Astrocyte of the spinal cord (primary cell): Measurements from ENCODE around the gene ZNF24.

Experiments
- DNase-seq: peaks from one replicate; pipeline ENCODE4 v3.0.0; 2011; ENCODE audit warnings: low read depth, low spot score
- H3K4me3 ChIP-seq: 2 replicates; pipeline ENCODE4 v1.5.1; 2011; ENCODE audit warnings: low read depth, mild to moderate bottlenecking, low read length, moderate library complexity
- CTCF ChIP-seq: IDR thresholded peaks from 2 replicates; pipeline ENCODE4 v1.5.1; 2012; ENCODE audit warnings: low read depth, mild to moderate bottlenecking, low read length, inconsistent platforms
- in situ Hi-C: cut with HindIII; loops from 2 replicates; pipeline ENCODE4 v1.10.0; 2017; ENCODE audit warnings: low sequenced_read_pairs

The ZNF24 gene

DNA sequence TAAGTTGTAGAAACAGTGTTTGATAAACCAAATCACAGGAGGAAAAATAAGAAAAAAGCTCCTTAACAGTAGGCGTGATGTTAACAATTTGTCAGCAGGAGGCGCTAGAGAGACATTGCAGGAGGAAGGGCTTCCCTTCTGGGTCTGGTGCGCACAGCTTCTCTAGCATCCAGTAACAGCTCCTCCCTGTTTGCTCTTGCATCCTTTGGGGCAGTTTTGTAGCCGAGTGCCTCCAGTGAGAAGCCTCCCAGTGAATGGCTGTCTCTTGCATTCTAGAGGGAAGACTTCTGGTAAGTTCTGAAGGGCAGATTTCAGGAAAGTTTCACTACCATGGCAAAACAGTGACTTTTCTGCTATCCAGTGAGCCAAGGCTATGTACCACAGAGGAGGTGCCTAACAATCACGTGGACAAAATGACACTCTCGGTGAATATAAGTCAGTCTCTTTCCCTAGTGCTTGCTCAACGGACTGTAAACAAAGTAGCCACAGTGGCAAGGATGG, 42.4 kb upstream of the ZNF24 start:
- TF ChIP-seq CTCF, result peak; percentile 94
- in situ Hi-C loops, result no loop called here
- DNase-seq, result peak; percentile 82
- H3K4me3 ChIP-seq, result no peak overlapping the region

- no peak for DNase-seq
- H3K4me3 ChIP-seq, result no peak overlapping the region
- in situ Hi-C loops, result no loop called here
- no peak for TF ChIP-seq CTCF
Observed at GRCh38 chr18:35383136-35383535, 38.9 kb upstream of the ZNF24 start.

- in situ Hi-C loops, result no loop called here
- no peak for TF ChIP-seq CTCF
Observed at GRCh38 chr18:35379421-35379820, 35.2 kb upstream of the ZNF24 start.

DNA sequence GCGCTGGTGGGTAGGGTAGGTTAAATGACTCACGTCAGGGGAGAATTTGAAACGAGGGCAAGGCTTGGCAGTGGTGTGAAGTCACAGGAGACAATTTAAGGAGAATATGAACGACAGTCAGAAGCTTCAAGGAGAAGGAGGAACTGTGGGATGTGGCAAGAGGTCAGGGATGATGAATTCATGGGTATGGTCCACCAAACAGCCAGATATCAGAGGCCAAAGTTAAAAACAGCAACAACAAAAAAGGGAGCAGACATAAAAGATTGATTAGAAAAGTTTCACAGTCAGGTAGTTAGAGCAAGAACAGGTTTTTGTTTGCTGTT, 34.3 kb upstream of the ZNF24 start:
- in situ Hi-C loops, result no loop called here
- no peak for TF ChIP-seq CTCF
- no peak for DNase-seq
- H3K4me3 ChIP-seq, result no peak overlapping the region

More at GRCh38 chr18:35379421-35379820, 35.2 kb upstream of the ZNF24 start:
- no peak overlapping the region for H3K4me3 ChIP-seq
- DNase-seq, result no peak

DNA sequence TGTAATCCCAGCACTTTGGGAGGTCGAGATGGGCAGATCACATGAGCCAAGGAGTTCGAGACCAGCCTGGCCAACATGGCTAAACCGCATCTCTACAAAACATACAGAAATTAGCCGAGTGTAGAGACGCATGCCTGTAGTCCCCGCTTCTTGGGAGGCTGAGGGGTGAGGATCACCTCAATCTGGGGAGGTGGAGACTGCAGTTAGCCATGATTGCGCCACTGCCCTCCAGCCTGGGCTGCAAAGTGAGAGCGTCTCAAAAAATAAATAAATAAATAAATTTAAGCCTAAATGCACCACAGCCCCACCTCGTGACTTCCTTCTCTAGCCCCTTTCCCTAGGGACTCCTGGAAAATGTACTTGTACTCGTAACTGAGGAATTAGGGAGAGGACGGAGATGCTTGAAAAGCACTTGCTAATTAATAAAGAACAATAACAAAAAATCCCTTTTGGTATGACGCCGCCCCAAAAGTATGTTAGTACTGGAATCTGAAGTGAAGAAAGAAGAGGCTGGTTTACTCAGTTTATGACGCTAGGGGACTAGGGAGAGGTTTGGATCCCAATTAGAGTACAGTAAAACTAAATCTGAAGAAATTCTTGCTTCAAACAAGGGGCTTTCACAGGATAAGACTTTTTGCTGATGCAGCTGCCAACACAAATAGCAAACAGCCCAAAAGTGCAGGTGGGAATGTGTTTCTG, 33.8 kb upstream of the ZNF24 start:
- no peak overlapping the region for H3K4me3 ChIP-seq
- in situ Hi-C loops, result no loop called here
- peak; percentile 10 for DNase-seq
- TF ChIP-seq CTCF, result no peak

DNA sequence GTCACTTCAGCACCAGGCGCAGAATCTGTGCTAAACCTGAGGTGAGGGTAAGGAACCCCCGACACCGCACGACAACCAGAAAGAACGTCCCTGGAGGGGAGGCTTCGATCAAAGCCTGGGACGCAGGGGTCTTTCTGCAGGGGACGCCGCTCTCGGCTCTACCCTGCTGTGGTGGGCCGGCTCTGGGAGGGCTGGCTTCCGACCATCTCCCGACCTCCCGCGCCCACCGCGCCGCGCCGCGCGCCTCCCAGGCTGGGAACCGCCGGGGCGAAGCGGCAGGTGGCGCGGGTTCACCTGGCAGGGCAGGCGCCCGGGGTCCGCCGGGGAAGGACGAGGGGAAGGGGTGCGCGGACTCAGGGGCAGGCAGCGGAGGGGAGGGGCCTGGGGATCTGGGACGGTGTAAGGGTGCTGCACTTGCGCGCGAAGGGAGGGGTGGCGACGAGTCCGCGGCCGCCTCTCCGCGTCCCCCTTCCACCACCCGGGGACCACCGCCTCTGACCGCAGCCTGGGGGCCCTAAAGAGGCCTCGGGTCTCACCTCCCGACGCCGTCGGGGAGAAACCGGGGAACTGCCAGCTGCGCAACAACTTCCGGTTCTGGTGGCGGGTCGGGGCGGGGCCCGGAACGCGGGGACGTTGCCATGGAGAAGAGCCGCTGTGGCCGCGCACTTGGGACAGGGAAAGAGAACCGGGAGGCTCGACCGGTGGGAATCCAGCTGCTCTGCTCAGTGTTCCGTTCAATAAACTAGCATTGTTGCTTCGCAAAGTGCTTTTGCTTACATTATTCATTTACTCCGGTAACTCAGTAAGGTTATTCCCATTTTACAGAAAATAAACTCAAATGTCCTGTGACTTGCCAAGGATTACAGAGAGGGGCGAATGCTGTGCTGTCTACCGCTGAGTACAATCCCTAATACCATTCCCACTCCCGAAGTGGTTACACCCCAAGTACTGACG, 32.8 kb upstream of the ZNF24 start, which contains the start of gene ZNF396:
Gene ZNF396 (minus strand): TSS at position 596 of the 954 bp plus-strand sequence. CDS start 3,045 bp downstream, outside the sequence.
- TF ChIP-seq CTCF, result no peak
- DNase-seq, result peak; percentile 57
- peak within 1 kb of the TSS; percentile 51 for H3K4me3 ChIP-seq
- in situ Hi-C loops, result no loop called here
